IPS DF 4.7 (cell line): ENCODE data around the gene SEMA6D.

Experiments used
- DNase-seq: peaks from one replicate; pipeline ENCODE4 v3.0.0-alpha.2; 2013; ENCODE audit warnings: low spot score; ENCODE audit errors: extremely low read depth

Gene SEMA6D

DNA sequence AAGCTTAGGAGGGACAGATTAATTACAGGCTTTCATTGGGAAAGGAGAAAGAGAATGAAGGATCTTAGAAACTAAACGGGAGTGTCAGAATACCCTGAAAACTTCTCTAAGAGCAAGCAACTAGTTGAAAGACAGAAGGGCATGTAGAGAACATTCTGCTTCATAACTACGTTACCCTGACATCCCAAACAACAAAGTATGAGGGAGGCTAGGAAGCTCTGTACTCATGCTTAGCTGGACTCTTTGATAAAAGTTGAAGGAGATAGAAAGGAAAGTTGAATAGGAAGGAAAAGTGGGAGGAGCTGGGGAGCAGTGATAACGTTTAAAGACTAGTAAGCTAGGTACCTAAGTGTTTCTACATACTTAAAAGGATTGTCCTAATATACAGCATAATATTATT is 64.2 kb downstream of the SEMA6D start:
- no peak for DNase-seq

DNA sequence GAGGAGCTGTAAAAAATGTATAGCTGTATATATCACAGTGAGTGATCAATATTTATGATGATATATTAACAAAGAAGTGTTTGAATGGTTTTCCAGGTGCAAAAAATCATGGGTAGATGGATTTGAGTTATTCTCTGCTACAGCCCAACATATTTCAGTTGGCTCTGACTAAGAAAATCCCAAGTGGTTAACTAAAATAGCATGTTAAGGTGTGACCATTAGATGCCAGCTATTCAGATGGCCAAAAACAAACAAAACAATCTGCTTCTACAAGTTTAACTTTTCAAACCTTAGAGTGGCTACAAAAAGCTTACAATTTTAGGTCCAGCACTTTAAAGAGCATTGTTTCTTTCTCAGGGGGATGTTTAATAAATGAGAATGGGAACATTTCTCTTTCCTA is 67.5 kb downstream of the SEMA6D start:
- no peak for DNase-seq

DNA sequence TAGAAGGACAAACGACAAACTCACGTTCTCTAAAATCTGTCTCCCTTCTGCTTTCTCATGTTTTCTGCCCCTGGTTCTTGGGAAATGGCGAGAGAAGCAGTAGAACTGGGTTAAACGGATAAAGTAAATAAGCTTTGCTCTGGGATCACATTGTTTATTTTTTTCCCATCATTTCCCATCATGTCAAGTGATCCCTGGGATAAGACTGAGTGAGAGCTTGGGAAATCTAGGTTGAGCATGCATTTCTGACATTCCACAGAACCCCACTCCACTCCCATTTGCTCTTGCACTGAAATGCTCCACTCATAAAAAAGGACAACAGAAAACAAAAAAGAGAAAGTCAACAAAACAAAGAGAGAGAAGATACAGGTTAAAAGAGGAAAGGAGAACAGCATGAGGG is 69.1 kb downstream of the SEMA6D start:
- no peak for DNase-seq

DNA sequence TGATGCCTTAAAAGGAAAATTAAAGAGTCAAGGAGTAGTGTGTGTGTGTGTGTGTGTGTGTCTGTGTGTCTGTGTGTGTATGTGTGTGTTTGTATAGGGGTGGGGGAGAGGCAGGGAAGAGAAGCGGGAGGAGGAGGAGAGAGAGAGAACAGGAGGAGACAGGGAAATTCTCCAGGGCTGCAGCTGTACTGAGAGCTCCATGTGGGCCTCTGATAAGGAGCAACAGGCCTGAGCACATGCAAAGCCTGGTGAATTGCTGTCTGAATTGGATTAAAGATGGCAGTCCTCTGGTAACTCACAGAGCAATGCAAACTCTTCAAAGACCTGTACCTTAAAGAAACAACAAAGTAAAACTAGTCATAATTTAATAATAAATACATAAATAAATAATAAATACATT is 70.6 kb downstream of the SEMA6D start:
- DNase-seq, result no peak

DNA sequence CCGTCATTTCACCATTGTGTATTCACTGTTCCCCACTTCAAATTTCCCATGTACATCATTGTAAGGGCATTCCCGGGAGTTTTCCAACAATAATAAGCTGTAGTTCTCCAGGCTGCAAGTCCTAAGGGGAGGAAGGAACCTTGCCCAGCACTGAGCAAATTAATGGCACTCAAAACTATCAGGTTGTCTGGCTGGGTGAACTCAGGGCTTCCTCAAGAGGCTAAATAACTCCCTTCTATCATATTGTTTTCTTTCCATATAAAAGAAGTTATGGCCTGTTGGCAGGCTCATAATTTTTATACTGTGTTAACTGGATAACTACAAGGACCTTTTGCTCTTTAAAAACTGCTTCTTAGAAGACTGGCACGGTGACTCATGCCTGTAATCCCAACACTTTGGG is 71.4 kb downstream of the SEMA6D start:
- DNase-seq, result no peak

DNA sequence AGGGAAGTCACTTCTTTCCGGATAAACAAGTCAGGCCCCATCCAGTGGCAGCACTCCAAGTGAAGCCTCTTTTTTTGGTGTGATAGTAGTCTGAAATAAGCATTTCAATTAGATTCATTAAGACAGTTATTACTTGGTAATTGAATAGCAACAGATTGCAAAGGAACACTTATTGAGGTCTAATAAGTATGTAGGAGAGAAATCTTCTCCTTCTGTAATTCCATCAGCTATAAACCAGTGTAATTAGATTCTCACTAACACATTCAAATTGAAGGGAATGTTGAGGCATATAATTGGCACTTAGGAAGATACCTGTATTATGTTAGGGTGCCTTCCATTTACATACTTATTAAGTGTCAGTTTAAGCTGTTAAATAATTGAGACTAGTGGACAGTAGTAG is 73.9 kb downstream of the SEMA6D start:
- no peak for DNase-seq

DNA sequence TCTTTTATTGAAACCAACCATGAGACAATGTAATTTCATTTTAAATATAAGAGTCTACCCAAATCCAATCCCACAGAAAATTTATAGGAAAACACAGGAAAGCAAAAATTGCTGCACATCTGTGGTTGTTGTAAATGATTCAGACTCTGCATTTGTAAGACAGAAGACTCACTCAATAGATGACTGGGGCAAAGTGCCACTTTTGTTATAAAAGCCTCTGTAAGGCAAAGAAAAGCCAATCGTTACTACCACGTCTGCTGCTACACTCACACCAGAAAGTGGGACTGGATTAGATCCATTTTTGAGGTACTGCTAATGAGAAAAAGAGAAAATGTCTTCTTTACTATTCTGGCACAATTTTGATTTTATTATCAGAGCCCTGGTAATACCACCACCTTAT is 74.9 kb downstream of the SEMA6D start:
- no peak for DNase-seq

DNA sequence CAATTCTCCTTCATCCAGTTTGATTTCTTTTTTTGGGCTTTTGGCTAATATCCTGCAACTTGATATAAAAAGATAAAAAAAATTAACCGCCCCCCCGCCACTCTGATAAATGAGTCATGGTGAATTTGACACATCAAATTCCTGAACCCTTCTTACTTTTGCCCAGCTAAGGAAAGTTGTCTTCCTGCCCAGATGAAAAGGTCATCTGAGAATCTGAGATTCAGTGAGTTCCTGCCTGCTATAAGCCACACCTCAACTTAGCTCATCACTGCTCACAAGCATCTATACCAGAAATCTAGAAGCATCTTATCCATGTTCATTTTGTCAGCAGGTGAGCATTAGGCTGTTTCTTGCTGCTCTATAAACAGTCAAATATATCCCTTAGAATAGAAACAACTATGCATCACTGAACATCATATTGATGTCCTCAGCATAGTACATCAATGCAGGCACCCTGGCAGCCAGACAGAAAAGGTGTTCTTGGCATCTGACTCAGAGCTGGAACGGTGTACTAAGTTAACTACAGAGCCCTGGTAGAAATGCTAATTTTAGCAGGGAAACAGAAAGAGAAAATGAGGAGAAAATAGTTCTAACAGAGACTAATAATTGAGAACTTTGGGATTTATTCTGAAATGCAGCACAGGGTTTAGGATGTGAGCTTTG is 77.1 kb downstream of the SEMA6D start:
- no peak for DNase-seq

DNA sequence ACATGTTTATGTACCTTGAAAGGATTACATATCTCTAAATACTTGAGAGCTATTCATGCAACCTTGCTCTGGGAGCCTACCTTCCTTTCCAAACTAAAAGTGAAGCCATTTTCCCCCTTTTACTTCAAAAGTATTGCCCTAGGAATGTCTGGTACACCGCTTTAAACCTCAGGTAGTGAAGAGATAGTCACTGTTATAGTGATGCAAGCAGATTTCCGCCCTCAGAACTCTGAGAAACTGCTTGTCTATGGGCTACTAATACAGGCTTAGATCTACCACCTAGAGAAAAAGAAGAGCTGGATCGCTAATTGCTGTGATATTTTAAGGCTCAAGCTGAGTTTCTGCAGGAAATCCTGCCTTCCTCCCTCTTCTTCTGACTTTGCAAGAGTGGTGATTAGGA is 78.6 kb downstream of the SEMA6D start:
- no peak for DNase-seq

DNA sequence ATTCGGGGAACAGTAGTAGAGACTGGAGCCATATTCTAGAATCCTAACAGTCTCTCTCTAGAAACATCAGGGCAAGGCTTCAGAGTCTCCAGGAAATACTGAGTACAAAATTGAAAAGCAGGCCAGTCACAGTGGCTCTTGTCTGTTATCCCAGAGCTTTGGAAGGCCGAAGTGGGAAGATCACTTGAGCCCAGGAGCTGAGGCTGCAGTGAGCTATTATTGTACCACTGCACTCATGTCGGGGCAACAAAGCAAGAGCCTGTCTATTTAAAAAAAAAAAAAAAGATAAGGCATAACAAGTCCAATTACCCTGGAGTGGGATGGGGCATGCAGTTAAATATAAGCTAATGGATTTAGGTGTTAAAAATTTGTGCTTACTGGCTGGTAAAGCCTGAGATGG is 79.0 kb downstream of the SEMA6D start:
- DNase-seq, result no peak

DNA sequence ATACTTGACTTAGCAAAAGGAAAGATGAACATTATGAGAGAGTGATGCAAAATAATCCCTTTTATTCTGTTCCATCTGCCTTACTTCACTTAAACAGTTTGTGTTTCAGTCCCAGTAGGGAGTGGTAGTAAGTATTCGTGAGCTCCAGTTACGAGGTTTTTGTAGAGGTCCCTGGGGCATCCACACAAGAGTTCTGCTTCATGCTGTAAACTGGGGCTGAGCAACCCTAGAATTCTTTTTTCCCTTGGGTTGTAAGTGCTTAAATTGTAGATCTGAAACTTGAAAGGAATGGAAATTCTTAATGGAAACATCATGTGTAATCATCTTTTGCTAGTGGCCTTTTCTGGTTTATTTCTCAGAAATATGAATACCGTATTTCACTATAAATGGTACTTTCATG is 79.5 kb downstream of the SEMA6D start:
- DNase-seq, result no peak

DNA sequence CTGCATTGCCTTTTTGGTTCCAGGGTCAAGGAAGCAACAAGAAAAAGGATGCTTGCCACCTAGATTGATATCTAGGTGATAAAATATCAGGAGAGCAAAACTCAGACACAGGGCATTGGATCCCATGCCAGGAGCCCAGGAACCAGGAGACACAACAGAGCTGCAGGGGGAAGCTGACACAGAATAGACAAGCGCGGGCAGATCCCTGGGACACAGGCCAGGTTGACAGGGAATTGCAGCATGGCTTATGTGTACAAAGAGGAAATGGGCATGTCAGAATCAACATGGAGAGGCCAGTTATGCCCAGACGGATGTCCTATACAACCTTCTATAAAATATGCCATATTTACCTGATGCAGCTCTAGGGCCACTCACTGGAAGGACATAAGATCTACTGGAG is 84.2 kb downstream of the SEMA6D start:
- DNase-seq, result no peak

DNA sequence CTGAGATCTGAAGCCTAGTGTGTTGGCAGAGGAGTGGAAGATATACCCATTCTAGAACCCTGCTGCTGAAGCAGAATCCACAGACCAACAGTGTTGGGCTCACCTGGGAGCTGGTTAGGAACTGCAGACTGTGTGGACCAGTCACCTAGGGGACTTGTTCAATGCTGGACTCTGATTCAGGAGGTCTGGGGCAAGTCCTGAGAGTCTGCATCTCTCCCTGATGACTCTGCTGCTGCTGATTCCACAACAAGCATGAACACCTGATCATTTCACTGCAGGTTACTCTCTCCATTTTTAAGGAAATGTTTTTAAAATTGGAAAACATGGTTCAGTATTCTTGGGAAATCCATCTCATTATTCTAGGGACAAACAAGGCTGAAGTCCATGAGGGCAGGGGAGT is 84.9 kb downstream of the SEMA6D start:
- no peak for DNase-seq

DNA sequence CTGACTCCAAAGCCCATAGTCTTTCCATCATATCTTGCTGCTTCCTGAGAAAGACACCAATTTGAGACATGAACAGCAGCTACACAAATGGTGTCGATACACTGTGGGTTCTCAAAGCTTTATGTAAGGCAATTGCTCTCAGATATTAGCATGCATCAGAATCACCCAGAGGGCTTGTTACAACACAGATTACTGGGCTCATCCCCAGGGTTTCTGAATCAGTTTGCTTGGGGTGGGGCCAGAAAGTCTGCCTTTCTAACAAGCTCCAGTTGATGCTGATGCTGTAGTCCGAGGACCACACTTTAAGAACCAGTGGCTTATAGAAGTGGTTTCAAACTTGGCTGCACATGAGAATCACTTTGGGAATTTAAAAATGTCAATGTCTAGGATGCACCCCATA is 86.5 kb downstream of the SEMA6D start:
- DNase-seq, result no peak

DNA sequence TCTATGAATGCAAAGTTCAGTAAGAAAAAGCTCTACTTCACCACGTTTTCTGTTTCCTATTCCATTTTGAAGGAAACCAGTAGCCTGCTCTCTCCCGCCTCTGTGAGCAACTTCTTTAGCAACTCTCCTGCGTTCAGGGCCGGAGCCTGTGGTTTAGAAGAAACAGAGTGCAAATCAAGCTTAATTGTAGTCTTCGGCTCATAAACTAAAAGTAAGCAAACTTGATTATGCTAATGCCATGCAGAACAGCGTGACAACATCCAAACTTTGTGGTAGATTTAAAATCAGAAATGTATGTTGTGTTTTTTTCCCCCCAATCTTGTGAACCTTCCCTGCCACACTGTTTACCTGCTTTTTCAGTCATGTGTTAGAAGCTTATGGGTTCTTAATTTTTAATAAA is 87.4 kb downstream of the SEMA6D start:
- no peak for DNase-seq

DNA sequence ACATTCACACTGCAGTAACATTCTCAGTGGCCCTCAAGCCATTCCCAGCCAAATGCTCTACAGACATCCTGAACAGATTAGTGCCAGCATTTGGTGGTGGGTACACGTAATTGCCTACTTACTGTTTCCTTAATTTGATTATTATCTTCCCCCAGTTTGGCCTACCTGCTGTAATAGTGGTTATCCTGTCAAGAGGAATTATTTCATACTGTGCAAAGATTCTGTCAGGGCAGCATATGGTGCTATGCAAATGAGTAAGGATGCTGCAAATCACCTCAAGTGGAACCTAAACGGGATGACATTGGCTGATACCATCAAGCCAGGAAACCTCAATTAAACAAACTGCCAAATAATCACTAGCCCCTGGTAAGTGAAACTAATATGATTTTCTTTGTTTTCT is 88.7 kb downstream of the SEMA6D start:
- DNase-seq, result no peak

DNA sequence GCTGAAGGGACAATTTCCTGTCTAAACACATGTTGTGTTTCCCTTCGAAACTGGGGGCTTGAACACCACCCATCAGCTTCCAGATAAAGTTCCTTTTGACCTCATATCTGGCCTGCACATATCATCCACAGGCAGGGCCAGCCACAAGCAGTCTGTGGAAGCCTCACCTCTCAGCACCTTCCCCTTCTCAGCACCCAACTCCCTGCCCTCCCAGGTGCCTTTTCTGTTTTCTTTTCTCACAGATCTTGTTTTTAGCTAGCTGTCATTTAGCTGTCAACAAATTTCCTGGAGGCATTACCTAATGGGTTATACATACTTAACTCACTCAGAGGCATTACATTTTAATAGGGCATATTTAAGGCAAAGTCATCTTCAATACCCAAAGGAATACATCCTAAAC is 93.9 kb downstream of the SEMA6D start:
- no peak for DNase-seq

DNA sequence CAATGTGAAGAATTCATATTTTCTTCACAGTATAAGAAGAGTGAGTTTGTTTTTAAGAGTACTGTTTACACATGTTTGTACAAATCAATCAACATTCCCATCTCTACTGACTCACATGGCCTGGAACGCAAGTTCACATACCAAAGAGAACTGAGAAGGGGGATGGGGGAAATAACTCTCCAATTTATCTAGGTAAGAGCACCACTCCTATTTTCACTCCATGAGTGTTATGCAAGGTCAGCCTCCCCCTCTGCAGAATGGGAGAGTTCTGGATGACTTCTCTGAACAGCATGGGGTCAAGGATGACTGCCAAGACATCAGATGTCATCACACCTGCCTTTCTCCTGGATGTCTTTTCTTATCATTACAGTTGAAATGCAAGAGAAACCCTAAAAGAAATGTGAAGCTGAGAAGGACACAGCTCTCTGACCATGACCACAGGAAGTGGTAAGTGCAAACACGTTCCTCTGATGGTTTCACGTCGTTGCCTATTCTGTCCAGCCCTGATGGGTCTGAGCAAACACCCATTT is 95.2 kb downstream of the SEMA6D start:
- no peak for DNase-seq

DNA sequence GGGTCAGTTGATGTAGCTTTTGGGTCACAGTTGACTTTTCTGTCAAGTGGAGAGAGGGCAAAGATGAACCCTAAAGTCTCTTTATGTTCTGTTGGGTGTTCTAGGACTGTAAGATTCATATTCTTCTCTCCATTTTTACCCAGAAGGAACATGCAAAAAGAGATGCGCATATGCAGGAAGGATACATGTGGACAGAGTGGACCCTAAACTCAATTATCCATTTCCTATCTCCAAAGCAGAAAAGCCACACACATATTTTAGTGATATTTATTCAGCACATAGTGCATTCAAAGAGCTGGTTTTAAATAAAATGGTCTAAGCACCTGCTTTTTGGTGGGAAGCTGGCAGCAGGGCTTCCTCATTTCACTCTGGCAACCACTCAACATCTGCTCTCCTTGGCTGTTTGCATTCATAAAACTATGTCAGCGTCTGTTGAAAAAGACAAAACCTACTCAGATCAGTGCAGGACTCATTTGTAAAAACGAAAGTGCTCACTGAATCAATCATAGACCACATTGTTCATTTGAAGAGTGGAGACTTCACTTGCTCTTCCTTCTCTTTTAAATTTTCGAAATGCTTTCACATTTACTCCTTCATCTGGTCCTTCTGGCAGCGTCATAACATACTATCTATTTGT is 96.6 kb downstream of the SEMA6D start:
- DNase-seq, result no peak

DNA sequence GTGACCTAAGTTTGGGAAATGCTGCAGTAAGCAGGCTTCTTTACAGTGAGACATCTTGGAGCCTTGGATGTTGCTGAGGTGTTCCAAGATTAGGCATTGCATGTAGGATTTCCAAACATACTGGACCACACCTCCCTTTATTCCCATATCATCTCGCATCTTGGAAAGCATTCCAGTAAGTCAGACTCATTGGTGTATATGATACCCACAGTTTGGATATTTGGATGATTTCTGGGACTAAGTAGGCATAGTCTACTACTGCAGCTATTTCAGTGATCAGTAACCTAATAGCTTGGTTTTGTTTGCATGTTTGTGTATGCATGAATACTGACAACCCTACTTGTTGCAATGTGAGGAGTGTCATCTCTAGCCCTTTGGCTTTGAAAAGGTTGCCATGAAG is 97.3 kb downstream of the SEMA6D start:
- no peak for DNase-seq

DNA sequence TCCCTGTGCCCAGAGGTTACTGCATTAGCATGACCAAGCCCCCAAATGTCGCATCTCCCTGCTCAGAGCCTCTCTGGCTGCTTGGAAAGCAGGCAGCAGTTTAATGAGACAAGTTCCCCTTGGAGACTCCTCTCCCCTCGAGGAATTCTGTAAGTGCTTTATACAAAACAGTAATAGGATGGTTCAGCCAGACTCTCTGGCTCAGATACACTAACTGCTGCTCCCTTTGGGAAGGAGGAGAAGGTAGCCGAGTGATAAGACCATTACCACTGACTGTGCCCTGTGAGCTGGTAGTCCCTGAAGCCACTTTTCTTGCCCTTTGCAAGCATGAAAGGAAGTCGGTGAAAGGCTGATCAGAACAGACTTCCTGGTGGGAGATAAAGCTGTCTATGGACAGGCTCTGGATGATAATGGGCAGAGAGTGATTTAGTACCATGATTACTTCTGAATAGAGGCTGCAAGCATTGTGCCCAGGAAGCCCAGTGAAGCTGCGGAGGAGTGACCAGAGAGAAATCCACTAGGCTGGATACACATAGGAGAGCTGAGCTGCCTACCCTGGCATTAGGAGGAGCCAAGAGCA is 100.8 kb downstream of the SEMA6D start:
- no peak for DNase-seq

DNA sequence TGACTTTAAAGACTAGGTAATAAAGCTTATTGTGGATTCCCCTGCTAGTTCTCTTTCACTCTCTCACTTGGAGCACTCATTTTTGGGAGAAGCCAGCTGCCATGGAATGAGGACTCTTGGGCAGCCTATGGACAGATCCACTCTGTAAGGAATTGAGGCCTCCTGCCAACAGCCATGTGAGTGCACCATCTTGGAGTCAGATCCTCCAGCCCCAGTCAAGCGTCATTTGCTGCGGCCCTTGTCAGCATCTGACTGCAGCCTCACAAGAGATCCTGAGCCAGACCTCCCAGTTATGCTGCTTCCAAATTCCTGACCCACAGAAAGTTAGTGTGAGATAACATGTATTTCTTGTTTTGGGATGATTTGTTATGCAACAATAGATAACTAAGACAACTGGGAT is 101.9 kb downstream of the SEMA6D start:
- DNase-seq, result no peak
